Stimulated activated CD4-positive, alpha-beta T cell treated with anti-CD3 and anti-CD28 coated beads, Interleukin-12 subunit alpha, Interleukin-12 subunit beta, amount 100 ng/mL, for 48 hours (primary cell): Measurements from ENCODE around the gene PDAP1.
A peak's percentile ranks its signal among the peaks of the same experiment; 100 is the strongest.
"Not testable (repeated sequence)": the region's sequence is repeated elsewhere in the genome, so short reads cannot be mapped to it uniquely, and the experiment has no call there.

Experiments
- DNase-seq, 3 donors: peaks; one replicate each; pipeline ENCODE4 v3.0.0-alpha.2; 2020; ENCODE audit warnings: low read depth in 2 of 3, low spot score in 1 of 3

PDAP1 gene

DNA sequence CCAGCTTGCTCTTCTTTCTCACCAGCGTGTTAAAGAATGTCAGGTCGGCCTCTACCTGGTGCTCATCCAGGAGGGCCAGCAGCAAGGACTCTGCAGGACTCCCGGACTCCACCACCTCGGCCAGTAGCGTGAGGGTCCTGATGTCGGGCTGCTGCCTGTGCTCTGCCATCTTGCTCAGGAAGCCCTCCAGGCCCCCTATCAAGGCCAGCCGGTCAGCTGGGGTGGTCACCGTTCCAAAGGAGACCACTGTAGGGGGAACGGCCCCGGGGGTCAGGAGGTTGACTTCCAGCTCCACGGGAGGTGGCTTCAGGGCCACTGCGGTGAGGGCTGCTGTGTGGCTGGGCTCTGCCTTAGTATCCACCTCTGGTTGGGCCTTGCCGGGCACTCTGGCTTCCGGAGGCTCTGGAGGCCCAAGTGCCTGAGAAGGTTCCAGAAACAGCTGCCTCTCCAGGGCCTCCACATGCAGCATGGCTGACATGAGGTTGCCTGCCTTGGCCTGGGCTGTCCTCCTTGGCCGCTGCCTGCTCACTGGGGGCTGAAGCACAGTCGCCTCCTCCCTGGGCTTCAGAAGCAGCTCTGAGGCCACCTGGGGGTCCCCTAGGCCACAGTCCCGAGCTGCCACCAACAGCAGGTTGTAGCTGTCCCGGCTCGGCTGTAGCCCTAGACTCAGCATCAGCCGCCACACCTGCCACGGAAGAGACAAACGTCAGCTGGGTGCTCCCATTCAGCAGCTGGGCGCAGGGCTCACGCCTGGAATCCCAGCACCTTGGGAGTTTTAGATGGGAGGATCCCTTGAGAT lies 16.7 kb upstream of the PDAP1 start:
- DNase-seq, result no peak

DNA sequence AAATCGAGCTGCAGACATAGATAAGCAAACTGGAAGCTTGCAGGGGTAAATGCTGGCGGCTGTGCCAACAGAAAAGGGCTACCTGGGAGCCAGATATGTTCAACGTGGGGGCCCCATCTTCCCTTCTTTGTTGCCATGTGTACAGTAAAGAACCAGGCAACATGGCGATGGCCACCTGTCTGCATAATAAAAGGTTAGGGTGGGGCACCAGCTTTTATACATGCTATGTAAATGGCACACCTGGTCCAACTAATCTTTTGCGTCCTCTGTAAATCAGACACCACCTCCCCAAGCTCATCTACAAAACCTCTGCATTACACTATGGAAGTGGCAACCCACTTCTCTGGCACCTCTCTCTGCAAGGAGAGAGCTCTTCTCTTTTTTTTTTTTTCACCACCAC lies 14.2 kb upstream of the PDAP1 start:
- no peak for DNase-seq

DNA sequence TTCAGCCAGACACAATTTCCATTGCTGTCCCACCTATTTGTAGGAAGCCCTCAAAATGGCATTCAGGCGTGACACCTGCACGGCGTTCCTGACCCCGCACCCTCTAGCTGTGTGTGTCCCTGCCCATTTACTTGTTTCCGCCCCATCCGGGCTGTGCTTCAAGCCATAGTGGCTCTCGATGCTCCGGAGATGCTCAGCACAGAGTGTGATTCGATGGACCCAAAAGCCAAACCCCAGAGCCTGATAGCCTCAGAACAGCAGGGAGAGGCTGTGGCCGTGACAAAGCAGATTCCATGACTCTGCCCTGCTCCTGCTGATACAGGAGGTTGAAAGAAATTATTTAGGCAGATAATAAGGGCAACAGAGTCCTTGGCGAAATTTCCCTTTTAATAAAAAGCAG lies 13.8 kb upstream of the PDAP1 start:
- no peak for DNase-seq

DNA sequence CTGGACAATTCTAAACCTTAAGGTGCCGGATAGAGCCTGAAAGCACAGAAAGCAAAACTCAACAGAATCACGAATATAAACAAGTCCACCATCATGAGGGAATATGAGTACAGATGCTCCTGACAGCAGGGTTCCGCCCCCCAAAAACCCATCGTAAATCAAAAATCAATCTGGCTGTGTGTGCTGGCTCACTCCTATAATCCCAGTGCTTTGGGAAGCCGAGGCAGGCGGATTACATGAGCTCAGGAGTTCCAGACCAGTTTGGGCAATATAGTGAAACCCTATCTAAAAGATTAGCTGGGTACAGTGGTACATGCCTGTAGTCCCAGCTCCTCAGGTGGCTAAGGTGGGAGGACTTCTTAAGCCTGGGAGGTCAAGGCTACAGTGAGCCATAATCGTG lies 12.6 kb upstream of the PDAP1 start:
- no peak for DNase-seq

DNA sequence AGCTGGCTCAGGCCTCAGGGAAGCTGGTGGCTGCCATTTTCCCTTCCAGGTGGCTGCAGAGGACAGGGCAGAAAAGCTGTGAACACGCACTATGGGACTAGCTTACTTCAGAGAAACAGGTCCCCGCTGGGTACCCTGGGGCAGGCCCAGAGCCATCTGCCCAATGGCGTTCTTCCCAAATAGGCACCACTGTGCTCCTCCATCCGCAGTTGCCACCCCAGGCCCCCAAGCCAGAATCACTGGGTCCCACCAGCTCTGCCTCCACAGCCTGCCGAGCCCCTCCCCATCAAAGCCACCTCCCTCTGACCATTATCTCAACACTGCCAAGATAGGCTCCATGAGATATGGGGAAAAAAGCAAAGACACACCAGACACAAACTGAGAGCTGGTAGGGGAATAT lies 11.8 kb upstream of the PDAP1 start:
- no peak for DNase-seq

DNA sequence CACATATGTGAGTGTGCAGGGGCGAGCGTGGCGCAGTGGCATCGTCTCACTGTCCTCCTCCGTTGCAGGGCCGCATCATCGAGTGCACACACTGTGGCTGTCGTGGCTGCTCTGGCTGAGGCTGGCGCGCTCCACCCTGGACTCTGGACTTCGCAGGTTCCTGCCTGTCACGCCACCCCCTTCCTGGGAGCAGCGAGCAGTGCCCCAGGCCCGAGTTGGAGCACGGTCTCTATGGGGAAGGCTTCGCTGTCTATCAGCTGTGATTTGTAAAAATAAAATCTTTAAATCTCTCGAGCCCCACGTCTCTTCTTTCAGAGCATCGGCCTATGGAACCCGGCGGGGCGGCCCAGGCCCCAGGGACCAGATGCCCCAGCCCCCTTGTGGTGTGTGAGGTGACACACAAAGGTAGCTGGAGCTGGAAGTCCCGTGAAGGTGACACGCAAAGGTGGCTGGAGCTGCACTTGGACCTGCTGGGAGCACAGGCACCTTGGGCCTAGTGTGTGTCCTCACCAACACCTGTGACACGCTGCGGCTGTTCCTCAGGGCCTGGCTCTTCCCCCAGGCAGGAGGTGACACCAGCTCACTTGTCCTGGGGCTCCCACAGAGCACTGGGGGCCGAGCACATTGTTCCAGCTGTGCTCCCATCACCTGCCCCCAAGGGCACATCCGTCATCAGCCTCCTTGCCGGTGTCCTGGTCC lies 11.1 kb upstream of the PDAP1 start:
- no peak for DNase-seq

DNA sequence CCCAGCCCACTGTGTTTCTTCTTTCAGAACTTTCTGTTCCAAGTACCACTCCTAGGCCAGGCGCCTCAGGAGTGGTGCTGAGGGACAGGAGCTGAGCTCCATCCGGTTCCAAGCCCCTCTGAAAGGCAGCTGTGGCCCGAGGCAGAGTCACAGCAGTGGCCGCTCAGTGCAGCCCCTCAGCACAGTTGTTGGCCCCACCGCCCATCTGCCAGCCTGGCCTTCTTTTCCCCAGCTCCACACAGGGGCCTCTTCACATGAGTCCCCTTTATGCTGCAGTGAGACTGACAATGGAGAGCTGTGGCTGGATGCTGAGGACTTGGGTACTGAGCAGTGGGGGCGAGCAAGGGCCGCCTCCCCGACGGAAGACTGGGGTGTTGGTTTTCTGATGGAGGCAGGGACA lies 9.9 kb upstream of the PDAP1 start:
- DNase-seq, result no peak

DNA sequence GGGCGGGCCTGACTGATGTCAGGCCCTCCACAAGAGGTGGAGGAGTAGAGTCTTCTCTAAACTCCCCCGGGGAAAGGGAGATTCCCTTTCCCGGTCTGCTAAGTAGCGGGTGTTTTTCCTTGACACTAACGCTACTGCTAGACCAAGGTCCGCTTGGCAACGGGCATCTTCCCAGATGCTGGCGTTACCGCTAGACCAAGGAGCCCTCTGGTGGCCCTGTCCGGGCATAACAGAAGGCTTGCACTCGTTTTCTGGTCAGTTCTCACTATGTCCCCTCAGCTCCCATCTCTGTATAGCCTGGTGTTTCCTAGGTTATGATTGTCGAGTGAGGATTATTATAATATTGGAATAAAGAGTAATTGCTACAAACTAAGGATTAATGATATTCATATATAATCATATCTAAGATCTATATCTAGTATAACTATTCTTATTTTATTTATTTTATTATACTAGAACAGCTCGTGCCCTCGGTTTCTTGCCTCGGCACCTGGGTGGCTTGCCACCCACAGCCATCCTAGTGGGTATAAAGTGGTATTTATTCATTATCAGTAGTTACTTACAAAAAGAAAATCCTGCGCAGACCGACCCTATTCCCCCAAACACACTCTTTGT lies 7.2 kb upstream of the PDAP1 start:
- not testable (repeated sequence) for DNase-seq

DNA sequence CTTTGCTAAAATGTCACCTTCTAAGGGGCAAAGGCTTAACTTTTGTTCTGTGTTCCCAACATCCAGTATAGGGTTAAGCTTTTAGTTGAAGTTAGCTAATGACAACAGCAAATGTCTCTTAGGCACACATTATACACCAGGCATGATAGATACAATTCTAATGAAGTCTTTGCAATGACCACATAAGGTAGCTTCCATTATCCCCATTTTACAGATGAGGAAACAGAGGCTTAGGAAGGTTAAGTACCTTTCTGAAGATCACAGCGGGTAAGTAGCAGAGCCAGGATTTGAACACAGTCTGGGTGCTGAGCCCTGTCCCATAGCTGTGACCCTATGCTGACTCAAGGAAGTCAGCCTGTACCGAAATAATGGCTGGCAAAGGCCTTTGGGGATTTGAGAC lies 2.2 kb upstream of the PDAP1 start:
- DNase-seq, result no peak

DNA sequence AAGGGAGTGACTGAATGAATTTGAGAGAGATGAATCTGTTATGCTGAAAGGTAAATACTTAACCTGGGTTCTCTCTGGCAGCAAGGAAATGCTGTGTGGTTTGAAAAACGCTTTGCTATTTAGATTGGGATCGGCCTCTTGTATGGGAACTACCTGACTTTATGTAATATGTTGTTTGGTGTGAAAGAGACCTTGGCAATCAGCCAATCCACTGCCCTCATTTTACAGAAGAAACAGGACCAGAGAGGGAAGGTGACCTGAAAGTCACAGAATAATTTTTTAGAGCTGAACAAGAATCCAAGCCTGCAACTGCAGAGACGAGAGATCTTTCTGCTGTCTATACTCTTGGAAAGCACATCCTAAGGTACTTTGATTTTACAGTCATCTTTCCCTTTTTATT lies 1.4 kb upstream of the PDAP1 start:
- no peak for DNase-seq

DNA sequence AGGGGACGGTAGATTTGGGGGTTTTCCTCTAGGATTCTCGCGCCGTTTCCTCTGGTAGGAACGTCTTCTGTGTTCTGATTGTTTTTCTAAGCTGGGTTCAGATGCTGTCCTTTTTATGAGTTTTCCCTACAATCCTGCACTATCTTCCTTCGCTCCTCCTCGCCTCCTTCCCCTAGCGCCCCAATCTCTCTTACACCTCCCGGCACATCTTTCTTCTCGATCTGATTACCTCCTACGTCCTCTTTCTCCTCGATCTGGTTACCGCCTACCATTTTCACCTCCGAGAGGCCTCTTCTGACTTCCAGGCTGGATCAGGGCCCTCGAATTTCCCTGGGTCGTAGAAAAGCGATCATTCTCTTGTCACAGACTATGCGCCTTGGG lies 785 bp upstream of the PDAP1 start:
- DNase-seq, result no peak

DNA sequence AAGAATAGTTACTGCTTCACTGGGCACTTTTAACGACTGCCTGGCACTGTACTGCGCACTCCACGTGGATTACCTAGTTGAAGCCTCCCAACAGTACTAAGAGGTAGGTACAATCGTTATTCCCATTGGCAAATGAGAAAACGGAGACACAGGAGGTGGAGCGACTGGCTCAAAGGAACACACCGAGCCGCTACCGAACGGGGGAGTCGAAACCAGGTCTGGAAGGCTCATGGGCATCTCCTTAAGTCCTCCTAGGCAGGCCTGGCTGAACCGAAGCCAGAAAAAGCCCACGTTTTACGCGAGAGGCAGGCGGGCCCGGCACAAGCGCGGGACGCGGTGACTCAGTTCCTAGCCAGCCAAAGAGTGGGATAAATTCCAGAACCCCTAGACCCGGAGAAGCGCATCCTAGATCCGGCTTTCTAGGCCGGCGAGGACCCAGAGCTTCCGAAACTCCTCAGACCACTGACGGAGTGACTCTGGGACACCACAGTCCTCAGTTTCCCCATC lies 472 bp downstream of the PDAP1 start:
- DNase-seq, result peak in 1 of 3 donors; percentile 35

DNA sequence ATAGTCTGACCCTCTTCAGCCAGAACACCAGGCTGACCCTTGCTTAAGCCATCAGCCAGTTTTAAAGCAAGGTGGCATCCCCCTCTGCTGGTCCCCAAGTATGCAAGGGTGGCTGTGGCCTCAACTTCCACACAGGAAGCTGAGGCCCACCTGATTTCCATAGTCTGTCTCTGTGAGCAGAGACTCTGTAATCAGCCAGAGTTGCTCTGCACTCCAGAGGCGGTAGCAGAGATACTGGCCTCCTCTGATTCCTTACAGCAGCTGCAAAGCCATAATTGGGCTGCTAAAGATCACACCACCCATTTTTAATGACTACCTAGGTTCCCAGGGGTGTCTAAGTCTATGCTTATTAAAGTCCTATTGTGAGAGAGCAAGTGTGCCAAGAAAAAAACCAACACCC lies 1.8 kb downstream of the PDAP1 start:
- DNase-seq, result no peak

DNA sequence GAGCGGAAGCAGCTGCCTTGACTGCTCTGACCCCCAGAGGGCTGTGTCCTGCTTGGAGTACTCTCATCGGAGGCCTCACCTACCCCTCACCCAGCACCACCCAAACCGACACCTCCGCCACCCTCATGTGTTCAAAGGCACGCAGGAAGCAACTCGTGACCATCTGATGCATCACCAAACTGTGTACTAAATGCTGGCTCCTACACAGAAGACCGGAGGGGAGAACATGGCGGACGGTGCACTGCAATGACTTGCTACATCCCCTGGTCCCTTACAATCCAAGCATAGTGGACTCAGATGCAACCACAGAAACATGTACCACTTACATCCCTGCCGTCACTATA lies 3.4 kb downstream of the PDAP1 start:
- no peak for DNase-seq

DNA sequence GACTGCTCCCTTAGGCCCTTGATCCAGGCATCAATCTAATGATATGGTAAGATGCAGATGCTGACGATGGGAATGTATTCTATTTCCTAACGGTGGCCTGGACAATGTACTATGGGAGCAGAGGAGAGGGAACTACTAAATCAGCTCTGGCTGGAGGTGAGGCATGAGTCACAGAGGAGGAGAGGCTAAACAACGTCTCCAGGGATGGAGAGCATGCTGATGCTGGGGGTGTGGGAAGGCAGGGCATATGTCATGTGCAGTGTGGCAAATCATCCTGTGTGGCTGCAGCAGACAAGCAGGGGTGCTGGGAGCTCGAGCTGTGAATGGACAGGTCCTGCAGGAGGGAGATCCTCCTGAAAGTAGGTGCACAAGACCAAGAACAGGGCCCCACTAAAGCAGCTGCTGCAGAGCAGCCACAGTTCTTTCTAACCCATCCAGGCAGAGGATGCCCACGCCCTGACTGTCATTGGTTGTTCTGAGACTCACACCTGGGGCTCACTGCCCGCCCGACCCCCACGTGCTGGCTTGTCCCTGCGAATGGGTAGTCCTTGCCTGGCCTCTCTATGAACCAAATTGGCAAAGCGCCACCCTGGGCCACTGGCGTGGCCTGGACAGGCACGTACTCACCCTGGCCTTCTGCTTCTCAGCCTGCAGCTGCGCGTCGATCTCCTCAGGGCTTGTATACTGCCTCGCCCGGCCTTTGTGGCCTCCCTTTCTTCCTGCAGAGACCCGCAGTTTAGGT lies 4.0 kb downstream of the PDAP1 start:
- no peak for DNase-seq

DNA sequence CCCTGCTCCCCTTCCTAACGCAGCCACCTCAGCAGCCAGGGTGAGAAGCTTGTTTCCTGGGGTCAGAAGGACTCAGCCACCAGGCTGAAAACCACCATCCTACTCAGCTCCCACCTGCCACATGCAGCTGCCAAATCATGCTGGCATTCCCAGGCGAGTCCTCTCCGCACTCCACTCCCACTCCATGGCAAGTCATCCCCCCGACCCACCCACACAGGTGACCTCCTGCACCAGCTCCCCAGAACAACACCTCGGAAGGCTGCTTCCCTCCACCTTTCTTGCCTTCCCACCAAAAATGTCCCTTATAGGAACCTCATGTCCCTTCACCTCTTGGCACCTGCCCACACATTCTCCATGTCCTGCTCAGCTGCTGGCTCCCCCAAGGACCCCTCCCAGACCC lies 4.6 kb downstream of the PDAP1 start:
- no peak for DNase-seq

DNA sequence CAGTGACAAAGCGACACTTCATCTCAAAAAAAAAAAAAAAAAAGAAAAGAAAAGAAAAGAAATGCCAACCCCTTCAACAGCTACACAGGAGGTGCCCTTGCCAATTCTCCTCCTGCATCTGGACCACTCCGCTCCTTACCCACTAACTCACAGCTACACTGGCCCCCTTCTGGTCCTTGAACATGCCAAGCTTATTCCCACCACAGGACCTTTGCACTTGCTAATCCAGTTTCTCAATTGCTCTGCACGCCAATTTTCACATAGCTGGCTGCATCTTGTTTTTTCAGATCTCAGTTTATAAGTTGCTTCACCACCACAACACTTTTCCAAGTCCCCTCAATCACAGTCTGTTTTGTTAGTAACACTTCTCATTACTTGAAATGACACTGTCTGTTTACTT lies 5.5 kb downstream of the PDAP1 start:
- DNase-seq, result no peak

DNA sequence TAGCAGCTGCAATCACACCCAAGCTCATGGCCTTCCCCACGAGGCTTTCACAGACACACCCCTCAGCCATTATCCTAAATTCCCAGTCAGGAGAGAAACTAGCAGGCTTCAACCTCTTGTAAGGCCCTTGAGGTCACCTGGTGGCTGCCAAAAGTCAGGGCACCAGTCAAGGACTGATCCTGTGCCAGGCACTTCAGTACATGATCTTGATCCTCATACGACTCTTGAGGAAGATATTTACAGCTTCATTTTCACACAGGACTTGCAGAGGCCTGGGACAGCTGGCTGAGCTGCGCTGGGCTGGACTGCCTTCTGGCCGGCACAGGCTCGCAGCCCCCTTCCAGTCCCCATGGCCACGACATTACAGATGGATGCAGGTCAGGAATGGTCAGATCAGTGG lies 8.8 kb downstream of the PDAP1 start:
- no peak for DNase-seq

DNA sequence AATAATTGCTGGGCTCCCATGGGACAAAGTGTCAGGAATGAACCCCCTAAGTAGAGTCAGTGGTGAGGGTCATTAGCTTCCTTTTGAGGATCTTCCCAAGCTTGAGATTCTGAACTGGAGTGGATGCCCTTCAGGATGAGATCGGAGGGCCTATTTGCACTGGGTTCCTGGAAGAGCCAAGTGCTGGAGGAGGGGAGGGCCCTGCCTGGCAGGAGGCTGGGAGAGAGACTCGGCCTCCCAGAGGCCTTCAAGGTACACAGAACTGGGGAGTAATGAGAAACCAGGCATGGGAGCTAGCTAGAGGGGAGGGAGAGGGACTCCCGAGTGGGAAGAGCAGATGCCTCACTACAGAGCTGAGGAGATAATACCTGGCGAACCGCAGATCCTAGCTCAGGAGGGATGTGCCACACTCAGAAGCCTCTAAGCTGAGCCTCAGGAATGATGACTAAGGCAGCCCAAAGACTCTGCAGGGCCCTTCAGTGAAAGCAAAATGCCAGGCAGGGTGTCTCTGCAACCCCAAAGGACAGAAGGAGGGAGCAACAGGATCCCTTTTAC lies 9.4 kb downstream of the PDAP1 start:
- DNase-seq, result no peak

DNA sequence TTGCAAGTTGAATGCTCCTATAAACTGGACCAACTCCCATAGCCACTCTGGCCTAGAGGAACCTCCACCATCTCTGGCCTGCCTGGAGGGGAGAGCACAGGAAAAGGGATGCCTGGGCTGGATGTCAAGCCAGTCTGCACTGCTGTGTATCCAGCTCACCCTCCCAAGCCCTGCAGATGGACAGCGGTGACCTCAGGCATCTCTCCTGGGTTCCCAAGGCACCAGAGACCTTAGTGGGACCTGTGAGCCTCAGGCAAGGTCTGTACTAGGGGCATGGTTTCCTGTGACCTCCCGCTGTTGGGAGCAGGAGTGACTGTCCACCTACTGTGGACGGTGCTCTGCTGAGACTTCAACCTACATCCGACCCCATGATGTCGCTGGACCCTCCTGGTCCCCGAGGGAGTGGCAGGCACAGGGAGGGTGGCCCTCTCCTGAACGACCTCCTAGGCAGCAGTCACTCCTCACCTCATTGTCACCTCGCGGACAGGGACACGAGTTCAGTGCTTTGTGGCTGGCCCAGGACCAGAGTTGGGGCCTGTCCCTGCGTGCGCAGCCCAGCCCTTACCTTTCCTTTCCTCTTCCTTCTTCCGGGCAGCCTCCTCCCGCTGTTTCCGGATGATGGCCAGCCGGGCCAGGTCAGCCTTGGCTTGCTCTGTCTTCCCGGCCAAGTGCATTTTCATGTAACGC lies 11.0 kb downstream of the PDAP1 start:
- DNase-seq, result no peak
